A549 (cell line): ENCODE results near the gene TMEM167A.

Experiments
- CTCF ChIP-seq: fragments of >200 bp; sonication (Bioruptor Twin); formaldehyde crosslinking; IDR thresholded peaks from 3 replicates; pipeline ENCODE4 v1.5.1; 2016
- HDAC2 ChIP-seq: fragments of 200-600 bp; sonication (generic); IDR thresholded peaks from 2 replicates; pipeline ENCODE4 v1.6.1; 2016
- JUN ChIP-seq, 2 experiments: fragments of >200 bp; sonication (Bioruptor Twin); formaldehyde crosslinking; IDR thresholded peaks; 2 replicates in 1 of 2; 3 replicates in 1 of 2; pipeline ENCODE4 v1.6.1; 2016 to 2017
- MAX ChIP-seq: IDR thresholded peaks from 2 replicates; pipeline ENCODE4 v1.6.1; 2012
- RAD21 ChIP-seq, 2 experiments: fragments of >200 bp in 1 of 2; sonication (Bioruptor Twin) in 1 of 2; formaldehyde crosslinking in 1 of 2; IDR thresholded peaks in 1 of 2; conservative IDR thresholded peaks in 1 of 2; 2 replicates in 1 of 2; 3 replicates in 1 of 2; pipeline ENCODE4 v1.6.1; 2012 to 2018; ENCODE audit warnings: inconsistent platforms in 1 of 2
- REST ChIP-seq: fragments of 200-600 bp; sonication (generic); IDR thresholded peaks from 2 replicates; pipeline ENCODE4 v1.6.1; 2016; ENCODE audit warnings: antibody characterized with exemption, mild to moderate bottlenecking, moderate library complexity

GRCh38 chr5:83022334-83022733 is 54.9 kb downstream of the TMEM167A start:
- TF ChIP-seq MAX (no peak), REST (no peak), CTCF (no peak), RAD21 (conservative IDR thresholded peaks at IDR 0.05 in 1 of 2, IDR thresholded peaks at IDR 0.05 in 1 of 2) (no peak), HDAC2 (no peak), JUN (IDR thresholded peaks at IDR 0.05) (no peak)
